ENCODE measurements around the gene ATP10A. TPM values are rescaled to one million over a fixed set of nuclear protein-coding genes. Genes with fewer than 3 reads are reported as not detected.

Gene ATP10A
- total RNA-seq, 4 donors from 2014 or later: 3.8 to 7.1 (median 5.2) TPM

GRCh38 chr15:25743548-25744275, 119.4 kb downstream of the ATP10A start:
- H3K27me3 ChIP-seq: no peaks in the 10 kb centered on the region
- TF ChIP-seq EP300 (IDR thresholded peaks at IDR 0.05) (no peak), POLR2AphosphoS5 (IDR thresholded peaks at IDR 0.05) (no peak), CTCF (IDR thresholded peaks at IDR 0.05) (no peak), POLR2A (IDR thresholded peaks at IDR 0.05) (no peak)
- no peaks in the 10 kb centered on the region for H3K9me3 ChIP-seq
- WGBS: 77% methylated on average over 10 of the region's 10 CpGs
- H3K36me3 ChIP-seq: no peaks in the 10 kb centered on the region
- no peak overlapping the region for H3K4me3 ChIP-seq
- DNase-seq (ENCODE audit: low spot score in 2 of 2): no peak
- H3K27ac ChIP-seq: no peak overlapping the region
- H3K4me1 ChIP-seq: no peaks in the 10 kb centered on the region

- Histone ChIP-seq H3K4me1 (peaks cover 6% of the 10 kb centered on the region), H3K36me3 (no peaks in the 10 kb centered on the region), H3K4me3 (no peak overlapping the region), H3K27ac (no peak overlapping the region), H3K27me3 (no peaks in the 10 kb centered on the region), H3K9me3 (no peaks in the 10 kb centered on the region)
- WGBS: 77% methylated on average over 9 of the region's 9 CpGs
- TF ChIP-seq POLR2AphosphoS5 (IDR thresholded peaks at IDR 0.05) (no peak), CTCF (IDR thresholded peaks at IDR 0.05) (no peak), POLR2A (IDR thresholded peaks at IDR 0.05) (no peak), EP300 (IDR thresholded peaks at IDR 0.05) (no peak)
- no peak for DNase-seq (ENCODE audit: low spot score in 2 of 2)
These were observed 120.2 kb downstream of the ATP10A start for GRCh38 chr15:25742776-25743547.

GRCh38 chr15:25742041-25742730, 120.9 kb downstream of the ATP10A start:
- no peaks in the 10 kb centered on the region for H3K27me3 ChIP-seq
- 94% methylated on average over 19 of the region's 19 CpGs for WGBS
- H3K4me1 ChIP-seq: peaks cover 10% of the 10 kb centered on the region
- no peak for TF ChIP-seq EP300 (IDR thresholded peaks at IDR 0.05)
- TF ChIP-seq CTCF (IDR thresholded peaks at IDR 0.05): no peak
- no peak for TF ChIP-seq POLR2A (IDR thresholded peaks at IDR 0.05)
- TF ChIP-seq POLR2AphosphoS5 (IDR thresholded peaks at IDR 0.05): no peak
- no peaks in the 10 kb centered on the region for H3K36me3 ChIP-seq
- no peak overlapping the region for H3K4me3 ChIP-seq
- H3K27ac ChIP-seq: no peak overlapping the region
- DNase-seq (ENCODE audit: low spot score in 2 of 2): no peak
- H3K9me3 ChIP-seq: no peaks in the 10 kb centered on the region

- TF ChIP-seq POLR2AphosphoS5 (IDR thresholded peaks at IDR 0.05) (no peak), EP300 (IDR thresholded peaks at IDR 0.05) (no peak), CTCF (IDR thresholded peaks at IDR 0.05) (no peak), POLR2A (IDR thresholded peaks at IDR 0.05) (no peak)
- Histone ChIP-seq H3K36me3 (no peaks in the 10 kb centered on the region), H3K4me1 (peaks cover 10% of the 10 kb centered on the region), H3K4me3 (no peak overlapping the region), H3K9me3 (no peaks in the 10 kb centered on the region), H3K27me3 (no peaks in the 10 kb centered on the region), H3K27ac (no peak overlapping the region)
- DNase-seq (ENCODE audit: low spot score in 2 of 2): no peak
- WGBS: 88% methylated on average over 5 of the region's 5 CpGs
These were observed 121.9 kb downstream of the ATP10A start for GRCh38 chr15:25741256-25741580.
